ENCODE results near the gene TRANK1.

TRANK1 gene

DNA sequence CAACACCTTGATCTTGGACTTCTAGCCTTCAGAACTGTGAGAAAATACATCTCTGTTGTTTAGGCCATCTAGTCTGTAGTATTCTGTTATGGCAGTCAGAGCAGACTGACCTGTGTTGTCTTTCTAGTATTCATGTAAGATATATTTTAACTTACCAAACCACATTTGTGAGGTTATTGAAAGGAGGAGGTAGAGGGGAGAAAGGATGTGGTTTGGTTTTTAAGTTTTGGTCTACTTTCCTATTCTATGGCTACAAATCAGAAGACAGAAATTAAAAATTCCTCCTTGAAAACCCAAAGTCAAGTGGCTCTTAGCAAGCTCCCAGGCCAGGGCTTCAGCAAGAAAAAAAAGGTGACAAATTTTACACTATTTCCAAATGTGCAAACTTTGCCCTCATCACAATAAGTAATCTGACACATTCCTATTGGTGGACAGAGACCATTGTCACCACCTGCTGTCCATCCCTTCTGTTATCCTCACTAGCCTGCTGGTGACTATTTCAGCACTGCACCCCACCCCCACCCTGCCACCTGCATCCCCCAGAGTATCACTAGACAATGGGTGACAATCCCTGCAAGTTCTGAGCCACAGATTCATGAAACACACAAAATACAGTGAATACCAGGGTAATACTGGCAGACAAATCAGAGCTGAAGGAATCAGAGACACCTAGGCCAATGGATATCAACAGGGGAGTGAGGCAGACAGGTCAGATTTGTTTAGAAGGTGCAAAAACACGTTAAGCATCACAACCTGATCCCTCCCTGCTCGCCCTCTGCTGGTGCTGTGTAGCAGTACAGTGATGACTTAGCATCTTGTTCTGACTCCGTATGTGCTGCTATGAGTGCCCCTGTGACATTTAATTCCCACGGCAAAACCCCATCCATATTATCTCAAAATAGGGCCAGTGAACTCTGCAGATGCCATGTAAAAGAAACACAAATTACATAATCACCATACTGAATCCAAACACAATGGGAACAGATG lies 101.5 kb downstream of the TRANK1 start:
- DNase-seq (ENCODE audit: low read depth) = no peak

DNA sequence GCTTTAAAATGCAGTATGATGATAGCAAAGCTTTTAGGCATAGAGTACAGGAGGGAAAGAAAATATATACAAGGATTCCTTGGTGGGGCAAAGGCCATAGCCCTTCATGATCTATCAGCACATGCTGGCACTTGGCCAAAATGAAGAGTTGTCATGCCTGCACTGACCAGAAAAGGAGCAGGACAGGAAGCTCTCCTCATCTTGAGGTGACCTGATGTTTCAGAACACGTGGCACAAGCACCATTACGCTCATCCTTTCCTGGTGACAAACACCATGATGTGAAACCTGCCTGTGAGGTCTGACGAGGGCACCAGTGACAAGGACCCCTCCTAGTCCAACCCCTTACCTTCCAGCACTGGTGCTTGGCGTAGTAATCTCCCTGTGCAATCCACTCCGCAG lies 102.6 kb downstream of the TRANK1 start:
- no peak for DNase-seq (ENCODE audit: low read depth)

DNA sequence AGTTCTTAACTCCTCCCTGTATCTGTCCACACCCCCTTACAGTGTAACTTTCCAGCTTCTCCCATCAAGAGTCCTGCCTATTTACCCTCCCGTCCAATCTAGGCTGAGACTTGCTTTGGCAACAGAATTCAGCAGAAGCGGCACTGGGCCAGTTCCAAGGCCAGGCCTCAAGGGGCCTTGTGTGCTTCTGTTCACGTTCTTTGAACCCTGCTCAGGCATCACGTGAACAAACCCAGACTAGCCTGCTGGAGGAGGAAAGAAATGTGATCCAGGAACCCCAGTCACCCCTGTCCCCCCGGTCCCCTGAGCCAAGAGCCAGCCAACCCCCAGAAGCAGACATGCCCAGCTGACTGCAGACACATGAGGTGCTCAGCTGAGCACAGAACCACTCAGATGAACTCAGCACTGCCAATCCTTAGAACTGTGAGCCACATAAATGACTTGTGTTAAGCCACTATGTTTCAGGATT lies 104.4 kb downstream of the TRANK1 start:
- DNase-seq (ENCODE audit: low read depth) = no peak

DNA sequence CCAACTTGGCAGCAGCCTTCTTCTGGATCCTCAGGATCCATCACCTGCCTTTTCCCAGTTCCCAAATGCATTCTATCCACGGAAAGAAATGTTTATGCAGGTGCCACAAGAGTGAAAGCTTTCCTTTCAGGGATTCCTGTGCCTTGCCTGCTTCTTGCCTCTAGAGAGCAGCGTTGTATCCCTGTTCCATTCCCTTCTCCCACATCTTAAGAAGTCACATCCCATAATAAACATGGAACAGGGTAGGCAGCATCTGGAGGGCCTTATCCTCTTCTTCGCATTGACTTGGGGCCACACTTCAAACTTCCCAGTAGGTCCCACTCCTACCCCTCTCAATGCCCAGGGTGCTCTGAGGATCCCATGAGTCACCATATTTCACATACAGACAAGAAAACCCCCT lies 107.8 kb downstream of the TRANK1 start:
- DNase-seq (ENCODE audit: low read depth) = no peak

DNA sequence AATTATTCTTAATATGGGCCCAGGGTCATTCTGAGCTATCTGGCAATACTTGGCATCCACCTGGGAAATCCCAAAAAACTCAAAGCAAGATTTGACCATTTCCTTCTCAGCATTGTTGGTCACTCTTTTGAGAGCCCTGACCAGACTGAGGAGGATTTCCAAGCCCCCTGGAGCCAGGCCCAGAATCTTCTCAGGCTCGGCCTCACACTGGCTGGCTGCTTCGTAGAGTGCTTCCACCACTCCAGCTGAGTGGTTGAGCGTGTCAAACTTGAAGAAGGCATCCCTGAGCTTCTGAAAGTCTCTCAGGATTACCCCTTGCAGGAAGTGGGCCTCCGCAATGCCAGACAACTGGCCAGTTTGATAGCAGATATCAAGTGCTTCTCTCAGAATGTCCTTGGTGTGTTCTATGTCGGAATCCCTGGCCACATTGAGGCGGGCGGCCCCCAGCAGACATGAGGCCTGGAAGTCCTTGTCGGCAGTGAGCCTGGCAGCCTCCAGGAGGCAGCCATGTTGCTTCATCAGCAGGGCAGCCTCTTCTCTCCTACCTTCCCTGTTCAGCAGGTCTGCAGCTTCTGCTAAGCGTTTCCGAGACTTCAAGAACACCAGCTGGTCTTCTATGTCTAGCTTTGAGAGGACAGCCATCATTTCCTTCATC lies 111.6 kb downstream of the TRANK1 start:
- DNase-seq (ENCODE audit: low read depth) = peak; percentile 68

DNA sequence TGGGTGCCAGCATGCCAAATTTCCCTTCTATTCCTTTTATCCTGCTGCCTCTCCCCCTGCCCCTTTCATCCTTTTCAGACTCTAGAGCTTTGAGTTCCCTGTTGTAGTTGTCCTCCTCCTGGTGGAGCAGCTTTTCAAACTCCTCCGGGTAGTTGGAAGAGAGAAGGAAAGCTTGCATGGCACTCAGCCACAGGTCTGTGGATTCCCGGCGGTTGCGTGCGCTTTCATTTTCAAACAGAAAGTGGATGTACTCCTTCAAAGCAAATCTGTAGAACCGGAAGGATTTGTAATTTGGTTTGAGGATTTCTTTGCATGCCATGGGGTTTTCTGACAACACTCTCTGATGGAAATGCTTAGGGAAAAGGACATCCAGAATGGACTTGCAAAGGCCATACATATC lies 112.4 kb downstream of the TRANK1 start:
- DNase-seq (ENCODE audit: low read depth) = no peak

DNA sequence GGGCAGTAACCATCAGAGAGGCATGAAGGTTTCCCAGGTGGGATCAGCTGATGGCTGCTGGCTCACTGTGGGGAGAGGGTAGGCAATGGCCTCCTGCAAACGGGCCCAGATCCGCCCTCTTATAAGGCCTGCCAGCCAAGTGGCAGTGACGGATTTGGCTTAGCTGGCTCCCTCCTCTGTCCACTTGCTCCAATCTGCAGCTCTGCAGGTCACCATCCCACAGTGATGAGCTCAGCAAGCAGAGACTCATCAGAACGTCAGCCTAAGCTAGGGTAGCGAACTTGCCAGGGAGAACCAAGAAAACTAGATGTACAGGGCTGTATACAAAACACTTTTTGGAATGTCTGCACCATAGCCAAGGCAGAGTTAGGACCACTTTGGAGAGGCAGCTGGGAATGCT lies 117.7 kb downstream of the TRANK1 start:
- no peak for DNase-seq (ENCODE audit: low read depth)

DNA sequence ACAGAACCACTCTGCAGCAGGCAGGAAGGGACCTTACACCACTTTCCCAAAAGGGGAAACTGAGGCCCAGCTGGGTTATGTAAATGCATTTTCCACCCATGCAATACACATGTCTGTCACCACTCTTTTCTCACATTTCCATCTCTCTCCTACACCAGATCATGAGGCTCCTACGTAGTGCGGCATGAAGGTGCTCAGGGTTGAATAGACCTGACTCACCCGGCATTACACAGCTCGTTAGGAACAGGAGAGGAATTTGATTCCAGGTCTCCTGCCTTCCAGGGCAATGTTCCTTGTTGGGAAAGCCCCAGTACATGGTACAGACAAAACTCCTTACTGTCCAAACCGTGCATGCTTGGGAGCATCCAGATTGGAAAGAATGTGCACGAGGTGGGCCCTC lies 118.6 kb downstream of the TRANK1 start:
- DNase-seq (ENCODE audit: low read depth) = no peak

DNA sequence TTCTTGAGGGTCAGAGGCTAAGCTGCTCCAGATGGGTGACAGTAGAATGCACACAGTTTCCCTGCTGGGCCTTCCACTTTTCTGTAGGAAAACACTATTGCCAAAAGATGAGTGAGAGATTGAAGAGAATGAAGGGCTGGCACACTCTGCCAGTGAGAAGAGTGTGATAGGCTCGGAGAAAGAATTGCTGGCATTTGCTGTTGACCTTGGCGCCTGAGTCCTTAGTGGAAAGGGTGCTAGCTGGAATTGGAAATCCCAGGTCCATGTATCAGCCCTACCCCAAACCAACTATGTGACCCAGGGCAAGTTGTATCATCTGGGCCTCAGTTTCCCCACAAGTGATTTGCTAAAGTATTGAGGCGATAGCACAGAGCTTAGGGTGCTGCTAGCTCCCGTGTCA lies 120.4 kb downstream of the TRANK1 start:
- DNase-seq (ENCODE audit: low read depth) = no peak

DNA sequence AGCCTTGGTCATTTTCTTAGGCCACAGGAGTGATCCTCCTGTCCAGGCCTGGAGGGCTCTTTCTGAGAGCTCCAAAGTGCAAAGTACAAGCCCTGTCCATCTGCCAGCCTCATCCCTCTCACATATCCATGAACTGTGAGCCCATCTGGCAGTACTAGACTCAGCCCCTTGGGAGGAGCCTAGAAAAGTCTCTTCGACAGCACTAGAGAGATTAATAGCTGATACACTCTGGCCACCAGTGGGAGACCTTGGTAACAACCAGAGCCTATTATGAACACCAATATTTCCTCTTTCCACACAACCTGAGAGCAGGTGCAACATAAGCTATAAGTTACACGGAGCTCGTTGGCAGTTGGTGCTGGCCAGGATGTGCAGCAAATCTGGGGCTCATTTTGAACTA lies 121.0 kb downstream of the TRANK1 start:
- no peak for DNase-seq (ENCODE audit: low read depth)

DNA sequence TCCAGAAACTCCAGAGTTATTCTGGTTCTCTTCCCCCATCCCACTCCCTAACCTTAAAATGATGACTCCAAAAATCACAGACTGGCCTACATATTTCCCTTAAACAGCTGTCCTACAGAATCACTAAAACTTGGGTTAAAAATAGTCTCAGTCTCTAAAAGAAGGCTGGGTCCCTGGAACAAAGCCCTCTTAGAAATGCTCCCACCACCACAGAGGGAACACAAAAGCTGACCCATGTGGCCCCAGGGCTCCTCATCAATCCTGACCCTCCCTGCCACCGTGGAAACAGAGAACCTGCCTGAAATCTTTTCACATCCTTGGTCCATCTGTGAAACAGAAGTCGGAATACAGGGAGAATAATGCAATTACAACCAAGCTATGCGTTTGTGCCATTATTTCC lies 124.8 kb downstream of the TRANK1 start:
- no peak for DNase-seq (ENCODE audit: low read depth)

DNA sequence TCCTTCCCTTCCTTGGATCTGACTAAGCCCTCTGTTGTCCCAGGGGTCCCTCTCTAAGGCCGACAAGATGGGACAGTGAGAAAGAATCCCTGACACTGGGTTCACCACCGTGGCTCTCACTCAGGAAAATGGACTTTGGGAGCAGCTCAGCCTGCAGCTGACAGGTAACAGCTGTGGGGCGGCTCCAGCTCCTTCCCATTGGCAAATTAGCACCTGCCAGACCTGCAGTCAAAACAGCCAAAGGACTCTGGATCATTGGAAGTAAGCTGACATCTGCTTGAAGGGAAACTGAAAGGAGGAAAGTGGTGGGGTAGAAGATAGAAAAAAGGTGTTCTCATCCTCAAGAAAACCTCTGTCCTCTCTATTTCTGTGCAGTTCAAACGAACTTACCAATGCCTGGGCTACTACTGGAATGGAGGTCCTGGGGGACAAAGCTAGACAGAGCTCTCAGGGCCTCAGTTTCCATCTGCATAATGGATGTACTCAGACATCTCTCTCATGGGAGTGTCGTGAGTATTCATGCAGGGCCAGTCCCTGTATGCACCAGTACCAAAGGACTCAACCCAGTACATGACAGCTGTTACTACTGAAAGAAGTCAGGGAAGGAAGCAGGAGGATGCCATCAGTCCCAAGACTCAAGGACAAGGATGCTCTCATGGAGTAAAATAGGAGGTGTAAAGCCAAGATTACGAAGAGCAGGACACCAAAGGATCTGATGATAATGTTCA lies 126.9 kb downstream of the TRANK1 start:
- DNase-seq (ENCODE audit: low read depth) = no peak

DNA sequence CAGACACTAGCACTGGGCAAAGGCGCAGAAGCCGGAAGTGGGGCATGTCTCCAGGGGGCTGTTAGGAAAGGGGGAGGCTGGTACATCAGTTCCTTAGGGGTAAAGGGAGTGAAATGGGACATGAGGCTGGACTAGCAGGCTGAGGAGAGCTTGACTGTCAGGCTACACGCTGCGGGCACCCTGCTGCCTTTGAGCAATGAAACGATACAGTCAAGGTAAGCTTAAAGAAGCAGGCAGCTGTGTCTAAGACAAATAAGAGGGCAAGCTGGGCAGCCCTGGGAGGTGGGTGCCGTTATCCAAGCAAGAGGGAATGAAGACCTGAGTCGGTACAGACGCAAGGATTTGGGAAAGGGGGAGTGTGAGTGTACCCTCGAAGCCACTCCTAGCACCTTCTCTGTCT lies 129.5 kb downstream of the TRANK1 start:
- no peak for DNase-seq (ENCODE audit: low read depth)

DNA sequence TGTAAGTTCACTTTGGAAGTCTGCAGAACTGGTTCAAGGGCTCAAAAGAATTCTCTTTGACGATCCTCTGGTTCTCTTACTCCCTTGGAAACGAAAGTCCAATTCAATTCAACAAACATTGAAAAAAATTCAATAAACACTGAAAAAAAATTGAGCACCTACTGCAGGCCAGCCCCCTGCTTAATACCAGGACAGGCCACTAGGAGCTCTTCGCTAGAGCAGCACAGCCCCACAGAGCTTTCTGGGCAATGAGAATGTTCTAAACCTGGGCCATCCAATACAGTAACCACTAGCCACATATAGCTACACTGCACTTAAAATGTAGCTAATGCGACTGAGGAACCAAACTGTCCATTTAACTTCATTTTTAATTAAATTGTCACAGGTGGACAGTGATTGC lies 130.1 kb downstream of the TRANK1 start:
- no peak for DNase-seq (ENCODE audit: low read depth)

DNA sequence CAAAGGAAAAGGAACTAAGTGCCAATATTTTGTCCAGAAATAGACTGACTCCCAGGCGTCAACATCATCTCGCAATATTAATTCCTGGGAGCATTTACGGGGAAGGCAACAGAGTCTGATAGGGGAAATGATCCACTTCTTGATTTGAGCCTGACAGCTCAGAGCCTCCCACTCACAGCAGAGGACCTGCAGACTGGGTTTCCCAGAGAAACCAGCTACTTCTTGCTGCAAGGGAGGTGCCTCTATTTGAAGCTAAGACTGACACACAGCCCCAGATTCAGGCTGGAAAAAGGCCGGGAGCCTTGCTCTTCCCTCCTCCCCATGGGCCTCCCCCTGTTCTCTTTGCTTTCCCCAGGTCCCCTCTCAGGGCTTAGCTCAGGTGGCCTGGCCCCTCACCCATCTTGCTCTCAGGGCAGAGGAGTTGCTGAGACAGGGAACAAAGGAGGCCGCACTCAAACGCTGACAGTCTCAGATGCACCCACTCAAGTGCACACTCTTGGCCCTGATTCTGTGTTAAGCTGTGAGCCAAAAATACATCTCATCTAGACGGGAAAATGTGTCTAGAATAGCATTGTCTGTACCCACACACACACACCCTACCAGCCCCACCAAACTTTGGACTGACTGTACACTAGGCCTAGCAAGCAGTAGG lies 130.7 kb downstream of the TRANK1 start:
- no peak for DNase-seq (ENCODE audit: low read depth)

DNA sequence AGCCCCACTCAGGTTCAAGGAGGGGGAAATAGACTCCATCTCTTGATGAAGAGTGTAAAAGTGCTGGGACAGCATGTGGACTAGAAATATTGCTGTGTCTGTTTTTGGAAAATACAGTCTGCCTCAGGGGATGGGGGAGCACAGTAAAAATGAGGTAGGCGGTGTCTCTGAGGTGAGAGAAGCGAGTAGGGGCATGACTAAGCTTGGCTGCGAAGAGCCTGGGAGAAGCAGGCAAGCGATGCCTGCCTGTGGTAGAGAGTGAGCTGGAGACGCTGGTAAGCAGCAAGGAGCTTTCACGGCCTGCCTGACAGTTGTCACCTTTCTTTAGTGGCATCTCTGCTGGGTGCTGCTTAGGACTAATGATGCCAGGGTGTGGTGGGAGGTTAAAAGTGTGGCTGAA lies 131.5 kb downstream of the TRANK1 start:
- DNase-seq (ENCODE audit: low read depth) = no peak

DNA sequence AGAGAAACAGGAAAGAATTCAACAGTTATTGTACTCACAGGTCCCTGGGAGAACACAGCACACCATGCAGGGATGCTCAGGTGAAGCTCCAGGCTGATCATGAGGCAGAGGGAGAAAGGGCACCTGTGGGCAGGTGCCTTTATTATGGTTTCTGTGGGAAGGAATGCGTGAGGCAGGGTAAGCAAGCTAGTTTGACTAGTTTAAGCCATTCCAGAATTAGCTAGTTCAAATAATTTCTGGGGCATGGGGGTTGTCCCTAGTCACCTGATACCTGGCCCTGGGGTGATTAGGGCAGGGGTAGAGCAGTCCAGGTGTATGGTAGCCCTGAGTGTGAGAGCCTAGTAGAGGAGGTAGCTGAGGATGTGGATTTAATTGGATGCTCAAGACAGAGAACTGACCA lies 132.6 kb downstream of the TRANK1 start:
- no peak for DNase-seq (ENCODE audit: low read depth)

DNA sequence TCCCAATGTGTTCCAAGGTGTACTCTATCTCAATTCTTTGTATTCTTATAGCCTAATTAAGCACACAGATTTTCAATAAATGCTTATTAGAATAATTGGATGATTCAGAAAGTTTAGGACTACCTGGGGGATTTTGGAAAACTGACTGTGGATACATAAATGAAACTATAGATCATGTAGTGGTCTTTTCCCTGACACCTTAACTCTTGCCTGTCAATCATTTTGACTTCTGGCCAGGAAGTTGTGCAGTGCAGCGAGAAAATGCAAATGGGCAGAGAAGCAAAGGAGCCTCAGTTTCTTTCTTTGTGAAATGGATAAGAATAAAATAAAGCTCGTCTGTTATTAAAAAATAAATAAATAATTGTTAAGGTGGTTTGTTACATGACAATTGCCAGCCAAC lies 133.1 kb downstream of the TRANK1 start:
- DNase-seq (ENCODE audit: low read depth) = no peak

DNA sequence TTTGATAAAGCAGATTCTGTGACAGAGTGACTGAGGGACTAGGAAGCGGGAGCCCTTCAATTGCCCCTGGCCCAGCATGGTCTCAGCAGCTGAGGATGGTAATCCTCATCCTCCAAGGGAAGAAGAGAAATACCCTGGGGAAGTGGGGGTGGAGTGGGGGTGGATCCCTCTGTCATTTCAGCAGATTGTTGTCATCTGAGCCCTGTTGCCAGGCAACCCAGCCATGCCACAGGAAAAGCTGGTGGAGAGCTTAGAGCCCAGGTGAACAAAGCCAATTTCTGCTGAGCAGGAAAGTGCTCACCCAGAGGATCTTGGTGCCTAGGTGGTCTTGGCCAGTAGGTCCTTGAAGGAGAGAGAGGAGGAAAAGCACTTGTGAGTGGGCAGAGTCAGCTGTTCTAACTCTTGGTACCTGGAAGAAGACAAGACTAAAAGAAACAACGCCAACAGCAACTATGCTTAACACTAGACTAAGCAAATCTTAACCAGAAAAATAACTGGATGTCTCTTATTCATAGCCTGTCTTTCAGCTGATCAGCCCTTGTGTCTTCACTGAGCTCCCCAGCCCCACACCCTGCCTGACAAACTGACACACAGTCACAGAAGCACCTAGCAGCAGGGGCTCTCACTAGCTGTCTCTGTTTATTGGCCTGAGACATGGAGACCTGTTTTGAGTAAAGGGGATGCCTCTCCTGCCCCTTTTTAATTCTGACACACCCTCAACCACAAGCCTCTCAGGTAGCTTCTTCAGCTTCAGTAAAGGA lies 140.4 kb downstream of the TRANK1 start:
- no peak for DNase-seq (ENCODE audit: low read depth)

DNA sequence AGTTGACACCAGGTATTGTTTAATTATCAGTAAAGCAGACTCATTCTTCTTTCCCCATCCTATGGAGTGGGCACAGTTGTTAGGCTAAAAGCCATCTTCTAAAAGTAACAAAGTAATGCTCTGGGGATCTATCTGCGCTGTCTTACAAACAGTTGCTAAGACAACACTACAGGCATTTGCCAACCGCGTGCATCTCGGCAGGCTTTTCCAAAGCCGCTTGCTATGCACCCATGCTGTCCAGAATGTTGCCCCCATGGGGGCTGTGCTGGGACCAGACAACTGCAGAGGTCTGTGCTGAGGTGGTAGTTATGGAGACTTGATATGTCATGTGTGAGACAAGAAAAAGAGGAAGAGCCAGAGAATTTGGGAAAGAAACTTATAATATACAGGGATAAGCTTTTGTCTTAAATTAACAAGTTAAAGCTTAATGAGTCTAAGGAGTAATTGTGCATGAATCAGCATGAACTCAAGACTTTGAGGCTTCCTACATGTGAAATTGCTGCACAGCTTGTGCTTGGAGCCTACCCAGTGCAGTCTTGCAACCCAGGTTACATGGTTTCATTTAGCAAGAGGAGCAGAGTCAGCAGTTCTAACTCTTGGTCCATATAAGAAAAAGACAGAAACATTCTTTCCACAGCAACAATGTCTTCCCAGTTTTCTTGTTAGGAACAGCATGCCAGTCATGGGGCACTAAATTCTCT lies 141.6 kb downstream of the TRANK1 start:
- DNase-seq (ENCODE audit: low read depth) = no peak
